Fibroblast of peridontal ligament (primary cell): ENCODE measurements around the gene VPS13A.
"Not testable (repeated sequence)": the region's sequence is repeated elsewhere in the genome, so short reads cannot be mapped to it uniquely, and the experiment has no call there.

ENCODE experiments used
- DNase-seq: peaks from one replicate; pipeline ENCODE4 v3.0.0-alpha.2; 2010; ENCODE audit errors: extremely low read depth

Gene VPS13A

GRCh38 chr9:77183581-77183980 is 6.2 kb downstream of the VPS13A start:
- no peak for DNase-seq

- DNase-seq = no peak
Measured at GRCh38 chr9:77188242-77188641, 10.9 kb downstream of the VPS13A start.

GRCh38 chr9:77194423-77194822 is 17.1 kb downstream of the VPS13A start:
- no peak for DNase-seq

- no peak for DNase-seq
Measured at GRCh38 chr9:77210116-77210515, 32.8 kb downstream of the VPS13A start.

- DNase-seq = no peak
Measured at GRCh38 chr9:77211561-77211960, 34.2 kb downstream of the VPS13A start.

- DNase-seq = no peak
Measured at GRCh38 chr9:77212801-77213200, 35.5 kb downstream of the VPS13A start.

- DNase-seq = peak; percentile 64
Measured at GRCh38 chr9:77215874-77216273, 38.5 kb downstream of the VPS13A start.

GRCh38 chr9:77218612-77219011 is 41.3 kb downstream of the VPS13A start:
- DNase-seq = peak; percentile 83

- DNase-seq = peak; percentile 89
Measured at GRCh38 chr9:77221431-77221830, 44.1 kb downstream of the VPS13A start.

GRCh38 chr9:77224746-77225312 is 47.5 kb downstream of the VPS13A start:
- peak; percentile 63 for DNase-seq

- no peak for DNase-seq
Measured at GRCh38 chr9:77236693-77237092, 59.4 kb downstream of the VPS13A start.

- DNase-seq = no peak
Measured at GRCh38 chr9:77237896-77238295, 60.6 kb downstream of the VPS13A start.

- no peak for DNase-seq
Measured at GRCh38 chr9:77251050-77251449, 73.7 kb downstream of the VPS13A start.

- no peak for DNase-seq
Measured at GRCh38 chr9:77257275-77257674, 79.9 kb downstream of the VPS13A start.

- no peak for DNase-seq
Measured at GRCh38 chr9:77261605-77262004, 84.3 kb downstream of the VPS13A start.

GRCh38 chr9:77267762-77268161 is 90.4 kb downstream of the VPS13A start:
- DNase-seq = not testable (repeated sequence)

GRCh38 chr9:77271023-77271690 is 93.8 kb downstream of the VPS13A start:
- no peak for DNase-seq

- no peak for DNase-seq
Measured at GRCh38 chr9:77276799-77277198, 99.5 kb downstream of the VPS13A start.

GRCh38 chr9:77277719-77278118 is 100.4 kb downstream of the VPS13A start:
- no peak for DNase-seq

- no peak for DNase-seq
Measured at GRCh38 chr9:77283991-77284390, 106.7 kb downstream of the VPS13A start.

- no peak for DNase-seq
Measured at GRCh38 chr9:77284616-77285015, 107.3 kb downstream of the VPS13A start.

GRCh38 chr9:77290373-77290772 is 113.0 kb downstream of the VPS13A start:
- peak; percentile 11 for DNase-seq

GRCh38 chr9:77291714-77292113 is 114.4 kb downstream of the VPS13A start:
- peak; percentile 31 for DNase-seq

- no peak for DNase-seq
Measured at GRCh38 chr9:77293949-77294348, 116.6 kb downstream of the VPS13A start.
